Caki2 (cell line): ENCODE measurements around the gene HSPH1. TPM values are rescaled to one million over a fixed set of nuclear protein-coding genes. Genes with fewer than 3 reads are reported as not detected.

Source experiments
- DNase-seq: peaks from one replicate; pipeline ENCODE4 v3.0.0-alpha.2; 2015; ENCODE audit warnings: low read depth
- in situ Hi-C: cut with HindIII; loops from 2 replicates; pipeline ENCODE4 v1.10.0; 2016; ENCODE audit warnings: low sequenced_read_pairs, low pct_unique_long_range_greater_than_20kb, mixed read lengths
- total RNA-seq: library from RNA; depleted of rRNA; stranded (reverse); fragments of >200 nt; shearing (Covaris generic); gene quantifications from 2 replicates; pipeline ENCODE4 v1.2.3, GENCODE V29; 2014; ENCODE audit warnings: low replicate concordance; rRNA removed

HSPH1 gene
- 62.4 and 82.0 TPM in 2 replicates for total RNA-seq

- peak; percentile 97 for DNase-seq
- in situ Hi-C loops, result no loop called here
Observed at GRCh38 chr13:31161557-31162150, at the start of gene HSPH1. TSS of gene HSPH1 (minus strand) at chr13:31161904. CDS start at chr13:31161582, 322 bp downstream.

GRCh38 chr13:31209841-31210210 is 48.1 kb upstream of the HSPH1 start:
- DNase-seq, result no peak
- in situ Hi-C loops, result no loop called here

GRCh38 chr13:31209172-31209840 is 47.6 kb upstream of the HSPH1 start:
- in situ Hi-C loops, result no loop called here
- DNase-seq, result no peak

- no peak for DNase-seq
- in situ Hi-C loops, result no loop called here
Observed at GRCh38 chr13:31208559-31209122, 46.9 kb upstream of the HSPH1 start.

DNA sequence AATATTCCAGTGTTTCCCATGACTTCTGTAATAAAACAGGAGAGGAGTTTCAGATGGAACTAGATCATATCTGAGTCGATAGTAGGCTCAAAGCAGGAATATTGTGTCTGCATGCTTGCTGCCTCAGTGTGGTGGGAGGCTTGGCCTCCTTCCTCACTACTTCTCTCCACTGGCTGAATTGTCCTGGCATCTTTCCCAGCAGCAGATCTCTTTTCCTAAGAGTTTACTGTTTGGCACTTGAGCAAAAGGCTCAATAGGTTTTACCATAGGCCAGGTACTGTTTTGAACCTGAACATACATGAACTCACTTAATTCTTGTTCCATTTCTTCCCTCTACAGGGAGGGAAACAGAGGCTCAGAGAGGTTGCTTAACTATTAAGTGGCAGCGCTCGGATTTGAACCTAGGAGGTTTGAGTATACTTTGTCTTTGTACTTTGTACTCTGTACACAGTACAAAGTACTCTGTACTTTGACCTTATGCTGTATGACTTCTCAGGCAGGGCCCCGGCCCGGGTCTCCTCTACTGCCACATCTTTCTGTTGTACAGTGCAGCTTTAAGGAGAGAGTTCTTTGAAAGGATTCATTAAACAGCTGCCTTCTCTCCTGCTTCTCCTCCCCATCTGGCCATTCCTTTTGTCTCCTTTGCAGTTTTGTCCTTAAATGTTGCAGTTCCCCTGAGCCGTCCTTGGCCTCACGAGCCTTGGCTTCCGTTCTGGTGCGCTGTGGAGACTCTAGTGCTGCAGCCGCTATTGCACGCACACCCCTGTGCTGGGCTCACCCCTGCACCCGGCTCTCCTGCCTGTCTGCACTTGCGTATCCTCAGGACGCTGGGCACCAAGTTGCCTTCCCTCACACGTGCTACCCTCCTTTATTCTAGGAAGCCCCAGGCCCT is 46.2 kb upstream of the HSPH1 start:
- in situ Hi-C loops, result no loop called here
- DNase-seq, result no peak

DNA sequence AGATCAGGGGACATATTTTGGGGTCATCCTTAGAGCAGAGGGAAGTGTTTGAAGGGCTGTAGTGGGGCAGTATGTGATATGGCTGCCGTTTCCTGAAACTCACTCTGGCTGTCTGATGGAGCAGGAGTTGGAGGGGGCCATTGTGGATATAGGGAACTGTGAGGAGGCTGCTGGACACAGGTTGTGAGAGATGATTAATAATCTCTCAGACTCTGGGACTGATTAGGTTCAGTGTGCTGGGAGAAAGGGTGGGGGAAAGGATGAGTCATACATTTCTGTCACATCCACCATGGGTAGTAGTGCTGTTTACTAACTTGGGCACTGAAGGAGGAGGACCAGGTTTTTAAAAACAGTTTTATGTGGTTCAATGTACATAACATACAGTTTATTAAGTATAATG is 42.9 kb upstream of the HSPH1 start:
- in situ Hi-C loops, result no loop called here
- DNase-seq, result peak; percentile 50

DNA sequence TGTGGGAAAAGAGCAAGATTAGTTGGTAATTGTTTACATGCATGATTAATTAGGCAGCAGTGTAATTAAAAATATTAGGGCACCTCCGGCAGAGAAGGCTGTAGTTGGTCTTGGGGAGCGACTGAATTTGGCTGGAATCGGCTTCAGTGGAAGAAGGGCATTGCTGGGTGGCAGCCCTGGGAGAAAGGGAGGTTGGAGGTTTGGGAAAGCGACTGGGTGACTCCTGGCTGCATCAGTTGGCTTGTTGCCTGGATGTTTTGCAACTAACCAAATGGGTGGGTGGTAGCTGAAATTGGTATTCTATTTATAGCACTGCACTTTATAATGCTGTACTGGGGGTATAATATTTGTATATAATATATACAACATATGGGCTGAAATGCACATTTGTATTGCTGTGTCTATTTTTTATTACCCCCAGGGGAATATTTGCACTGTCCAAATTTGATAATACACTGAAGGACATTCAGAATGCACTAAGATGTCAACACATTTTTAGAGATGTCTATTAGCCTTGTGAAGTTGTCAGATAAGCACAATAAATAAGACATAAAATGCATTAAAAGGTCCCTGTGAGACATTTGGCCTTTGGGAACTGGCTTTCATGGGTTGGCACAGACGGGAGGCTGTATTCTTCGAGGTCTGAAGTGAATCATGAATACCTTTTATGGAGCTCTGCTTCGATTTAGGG is 39.8 kb upstream of the HSPH1 start:
- DNase-seq, result no peak
- in situ Hi-C loops, result no loop called here

- in situ Hi-C loops, result no loop called here
- no peak for DNase-seq
Observed at GRCh38 chr13:31200637-31200971, 38.9 kb upstream of the HSPH1 start.

DNA sequence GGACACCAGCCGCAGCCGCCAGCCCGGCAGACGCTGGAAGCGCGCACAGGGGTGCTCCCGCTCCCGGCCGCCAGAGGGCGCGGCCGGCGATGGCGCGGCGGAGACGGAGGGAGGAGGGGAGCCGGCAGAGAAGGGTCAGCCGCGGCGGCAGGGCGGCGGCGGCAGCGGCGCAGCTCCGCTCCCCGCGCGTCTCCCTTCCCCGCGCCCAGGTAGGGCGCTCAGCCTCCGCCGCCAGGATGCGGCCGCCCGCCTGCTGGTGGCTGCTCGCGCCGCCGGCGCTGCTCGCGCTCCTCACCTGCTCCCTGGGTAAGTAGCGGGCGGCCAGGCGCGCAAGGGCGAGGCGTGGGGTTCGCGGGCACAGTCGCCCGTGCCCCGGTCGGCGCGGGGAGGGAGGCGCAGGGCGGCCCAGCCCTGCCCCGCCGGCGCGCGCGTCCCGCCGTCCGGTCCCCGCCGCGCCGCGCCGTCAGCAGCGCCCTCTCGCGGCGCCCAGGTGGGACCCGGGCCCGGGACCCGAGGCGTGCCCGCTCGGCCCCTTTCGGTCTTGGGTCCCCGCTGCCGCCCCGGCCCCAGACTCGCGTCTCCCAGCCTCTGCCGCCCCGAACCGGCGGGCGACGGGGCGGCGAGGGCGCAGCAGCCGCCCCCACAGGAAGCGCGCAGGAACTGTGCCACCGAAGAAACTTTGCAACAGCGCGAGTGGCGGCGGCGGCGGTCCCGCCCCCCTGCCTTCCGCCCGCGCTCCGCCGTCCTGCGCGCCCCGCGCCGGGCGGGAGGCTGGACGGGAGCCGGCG is 38.3 kb upstream of the HSPH1 start, which contains the start of gene B3GLCT:
TSS of gene B3GLCT (plus strand) at position 127 of the 788 bp plus-strand sequence. CDS start at position 237, 110 bp downstream.
- in situ Hi-C loops, result no loop called here
- peak; percentile 87 for DNase-seq

DNA sequence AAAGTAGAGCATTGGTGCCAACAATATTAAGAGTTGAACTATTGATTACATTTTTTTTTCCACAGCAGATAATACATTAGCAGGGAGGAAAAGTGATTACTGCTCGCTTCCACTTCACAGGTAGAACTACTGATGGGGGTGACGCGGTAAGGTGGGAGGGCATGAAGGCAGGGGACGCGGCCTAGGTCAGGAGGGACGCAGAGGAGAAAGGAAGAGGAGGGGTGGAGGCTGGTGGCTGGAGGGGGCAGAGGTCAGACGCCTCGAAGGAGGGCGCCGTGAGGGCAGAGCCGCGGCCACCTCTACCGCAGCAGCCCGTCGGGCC is 37.8 kb upstream of the HSPH1 start:
- DNase-seq, result no peak
- in situ Hi-C loops, result no loop called here

- in situ Hi-C loops, result no loop called here
- no peak for DNase-seq
Observed at GRCh38 chr13:31198519-31198918, 36.8 kb upstream of the HSPH1 start.

GRCh38 chr13:31196992-31197391 is 35.3 kb upstream of the HSPH1 start:
- DNase-seq, result no peak
- in situ Hi-C loops, result no loop called here

DNA sequence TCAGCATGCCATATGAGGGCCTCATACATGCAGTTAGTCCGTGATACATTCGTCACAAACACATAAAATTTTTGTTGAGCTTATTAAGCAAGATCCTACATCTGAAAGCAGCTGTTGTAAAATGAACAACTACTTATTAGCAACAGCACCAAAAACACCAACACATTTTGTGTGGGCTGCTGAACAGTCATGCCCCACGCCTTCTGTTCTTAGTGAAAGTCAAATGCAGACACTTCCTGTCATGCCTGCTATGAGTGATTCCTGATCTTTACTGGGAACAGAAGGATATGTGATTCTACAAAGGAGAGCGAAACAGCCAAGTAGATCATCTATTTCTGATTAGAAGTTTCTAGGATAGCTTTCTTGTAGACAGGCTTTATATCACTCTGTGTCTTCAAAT is 33.9 kb upstream of the HSPH1 start:
- DNase-seq, result no peak
- in situ Hi-C loops, result no loop called here

DNA sequence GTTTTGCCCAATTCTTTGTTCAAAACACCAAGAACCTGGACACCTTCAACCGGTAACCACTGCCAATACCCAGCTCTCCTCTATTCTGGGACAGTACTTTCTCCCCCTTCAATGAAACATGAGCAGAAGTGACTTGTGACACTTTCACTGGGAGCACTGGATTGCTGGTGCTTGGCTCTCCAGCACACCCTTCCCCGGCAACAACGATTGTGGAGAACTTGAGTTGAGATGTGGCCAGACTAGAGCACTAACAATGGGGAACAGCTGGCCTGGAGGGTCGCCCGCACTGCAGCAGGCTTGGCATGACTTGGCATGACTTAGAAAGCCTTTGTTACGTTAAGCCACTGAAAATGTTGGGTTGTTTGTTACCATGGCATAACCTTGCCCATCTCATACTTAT is 30.6 kb upstream of the HSPH1 start:
- in situ Hi-C loops, result no loop called here
- DNase-seq, result no peak

GRCh38 chr13:31191748-31192147 is 30.0 kb upstream of the HSPH1 start:
- no peak for DNase-seq
- in situ Hi-C loops, result no loop called here

GRCh38 chr13:31184981-31185645 is 23.4 kb upstream of the HSPH1 start:
- DNase-seq, result no peak
- in situ Hi-C loops, result no loop called here

DNA sequence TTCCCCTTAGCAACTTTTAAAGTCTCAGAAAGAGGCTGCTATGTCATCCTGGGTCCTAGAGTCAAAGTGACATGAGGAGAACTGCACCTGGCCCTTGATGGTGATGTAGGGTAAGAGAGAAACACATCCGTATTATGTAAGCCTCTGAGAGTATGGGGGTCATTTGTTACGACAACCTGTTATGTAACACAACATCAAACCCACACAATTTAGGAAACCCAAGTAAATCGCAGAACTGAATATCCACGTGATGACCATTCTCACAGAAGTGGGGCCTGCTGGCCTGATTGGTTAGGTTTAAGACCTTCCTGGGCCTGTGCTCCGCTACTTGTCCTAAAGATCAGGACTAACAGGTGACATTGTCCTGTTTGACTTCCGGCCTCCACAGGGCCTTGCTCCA is 22.7 kb upstream of the HSPH1 start:
- in situ Hi-C loops, result no loop called here

More for the DNA sequence above, 22.7 kb upstream of the HSPH1 start:
- DNase-seq, result no peak
